ENCODE results near the gene PPEF1. TPM values are rescaled to one million over a fixed set of nuclear protein-coding genes. Genes with fewer than 3 reads are reported as not detected.
A peak's percentile ranks its signal among the peaks of the same experiment; 100 is the strongest.
"Not testable (repeated sequence)": the region's sequence is repeated elsewhere in the genome, so short reads cannot be mapped to it uniquely, and the experiment has no call there.

Gene PPEF1
- total RNA-seq, 1 donor from 2014 or later = 0.38 TPM

- DNase-seq (ENCODE audit: missing footprints); ATAC-seq; intact Hi-C loops (cut with DNase I): not testable (repeated sequence)
These were observed 55.7 kb downstream of the PPEF1 start for GRCh38 chrX:18763106-18763505.

DNA sequence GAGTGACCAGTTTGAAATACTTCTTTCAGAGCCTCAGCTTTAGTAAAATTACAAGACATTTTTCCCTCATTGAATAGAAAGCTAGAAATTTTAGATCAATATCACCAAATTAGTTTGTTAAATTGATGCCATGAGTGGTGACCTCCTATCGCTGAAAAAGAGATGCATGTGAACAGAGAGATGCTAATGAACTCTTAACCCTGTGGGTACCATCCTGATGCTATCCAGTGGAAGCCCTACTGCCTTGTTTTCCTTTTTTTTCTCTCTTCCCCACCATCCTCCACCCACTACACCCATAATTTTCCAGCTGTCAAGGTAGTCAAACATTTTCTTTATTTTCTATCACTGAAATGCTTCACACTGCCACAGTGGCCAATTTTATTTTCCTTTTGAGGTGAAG is 61.9 kb downstream of the PPEF1 start:
- intact Hi-C loops (cut with DNase I) = loop anchor here (5.0 kb wide), 1 partner anchor 92 kb away; no protein-coding TSS in a partner anchor

GRCh38 chrX:18769812-18770573 is 62.5 kb downstream of the PPEF1 start:
- no peak for ATAC-seq
- DNase-seq (ENCODE audit: missing footprints) = no peak
- intact Hi-C loops (cut with DNase I) = loop anchor here (5.0 kb wide), 1 partner anchor 93 kb away; no protein-coding TSS in a partner anchor

More for the DNA sequence above, 61.9 kb downstream of the PPEF1 start:
- DNase-seq (ENCODE audit: missing footprints) (no peak), ATAC-seq (no peak)

GRCh38 chrX:18789916-18790315 is 82.5 kb downstream of the PPEF1 start:
- ATAC-seq = no peak
- intact Hi-C loops (cut with DNase I) = no loop called here

DNA sequence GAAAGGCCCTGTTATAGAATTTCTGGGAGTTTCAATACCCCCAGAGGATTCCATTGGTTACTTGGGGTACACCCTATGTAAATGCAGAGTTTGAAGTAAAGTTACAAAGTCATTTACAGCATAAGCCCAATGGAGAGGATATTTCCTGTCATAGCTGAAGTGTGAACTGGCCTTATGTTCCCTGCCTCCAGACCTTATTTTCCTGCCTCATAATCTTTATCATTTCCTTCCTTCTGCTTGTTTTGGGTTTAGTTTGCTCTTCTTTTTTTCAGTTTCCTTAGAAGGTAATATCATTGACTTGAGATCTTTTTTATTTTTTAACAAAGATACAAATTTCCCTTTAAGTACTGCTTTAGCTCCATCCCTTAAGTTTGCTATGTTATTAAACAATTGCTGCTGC is 85.4 kb downstream of the PPEF1 start:
- intact Hi-C loops (cut with DNase I) = no loop called here
- ATAC-seq (no peak), DNase-seq (ENCODE audit: missing footprints) (no peak)

More at GRCh38 chrX:18789916-18790315, 82.5 kb downstream of the PPEF1 start:
- DNase-seq (ENCODE audit: missing footprints) = no peak

DNA sequence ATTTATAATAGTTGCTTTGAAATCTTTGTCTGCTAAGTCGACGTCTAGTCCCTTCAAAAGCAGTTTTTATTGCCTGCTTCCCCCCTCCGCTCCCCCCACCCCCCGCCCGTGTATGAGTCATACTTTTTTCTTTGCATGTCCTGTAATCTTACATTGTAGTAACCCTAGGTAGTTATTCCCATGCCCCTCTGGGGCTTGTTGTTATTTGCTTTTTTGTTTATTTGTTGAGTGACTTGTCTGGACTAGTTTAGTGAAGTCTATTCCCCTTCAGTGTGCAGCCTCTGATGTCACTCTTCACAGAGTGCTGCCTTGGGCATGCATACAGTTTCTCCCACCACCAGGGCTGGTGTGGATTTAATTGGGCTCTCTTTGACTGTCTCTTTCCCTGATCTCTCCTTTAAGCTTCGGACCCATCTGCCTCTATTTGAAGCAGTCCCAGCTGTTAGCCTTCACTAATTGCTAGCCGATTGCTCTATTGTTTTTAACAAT is 86.2 kb downstream of the PPEF1 start:
- intact Hi-C loops (cut with DNase I) = no loop called here
- ATAC-seq = no peak

DNA sequence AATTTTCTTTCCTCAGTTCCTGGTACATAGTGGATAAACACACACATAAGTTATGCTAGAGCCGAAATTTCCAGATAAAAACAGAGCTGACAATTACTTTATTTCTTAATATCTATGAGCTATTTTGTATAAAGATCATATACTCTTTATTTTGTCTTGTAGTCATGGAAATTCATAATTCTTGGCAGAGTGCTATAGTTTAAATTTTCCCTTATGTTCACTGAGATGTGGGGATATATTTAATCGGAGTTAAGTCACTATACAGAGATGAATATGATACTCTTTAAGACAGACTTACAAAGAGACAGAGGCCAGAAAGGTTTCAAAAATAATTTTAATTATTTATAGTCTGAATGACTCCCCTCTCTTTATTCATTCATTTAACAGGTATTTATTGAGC is 89.7 kb downstream of the PPEF1 start:
- intact Hi-C loops (cut with DNase I) = no loop called here
- DNase-seq (ENCODE audit: missing footprints) (no peak), ATAC-seq (no peak)

More for the DNA sequence above, 86.2 kb downstream of the PPEF1 start:
- DNase-seq (ENCODE audit: missing footprints) = no peak

- DNase-seq (ENCODE audit: missing footprints) (no peak), ATAC-seq (no peak)
- intact Hi-C loops (cut with DNase I) = no loop called here
These were observed 92.5 kb downstream of the PPEF1 start for GRCh38 chrX:18799911-18800310.

DNA sequence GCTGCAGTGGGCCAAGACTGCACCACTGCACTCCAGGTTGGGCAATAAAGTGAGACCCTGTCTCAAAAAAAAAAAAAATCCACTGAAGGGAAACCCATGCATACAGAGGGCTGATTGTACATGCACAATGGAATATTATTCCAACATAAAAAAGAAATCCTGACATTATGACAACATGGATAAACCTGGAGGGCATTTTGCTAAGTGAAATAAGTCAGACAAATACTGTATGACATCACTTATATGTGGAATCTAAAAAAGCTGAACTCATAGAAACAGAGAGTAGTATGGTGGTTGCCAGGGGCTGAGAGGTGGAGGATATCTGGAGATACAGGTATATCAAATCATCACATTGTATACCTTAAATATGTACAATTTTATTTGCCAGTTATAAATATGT is 102.2 kb downstream of the PPEF1 start:
- no peak for ATAC-seq
- no peak for DNase-seq (ENCODE audit: missing footprints)
- intact Hi-C loops (cut with DNase I) = no loop called here

GRCh38 chrX:18810416-18810815 is 103.0 kb downstream of the PPEF1 start:
- intact Hi-C loops (cut with DNase I) = no loop called here
- no peak for ATAC-seq
- DNase-seq (ENCODE audit: missing footprints) = no peak

DNA sequence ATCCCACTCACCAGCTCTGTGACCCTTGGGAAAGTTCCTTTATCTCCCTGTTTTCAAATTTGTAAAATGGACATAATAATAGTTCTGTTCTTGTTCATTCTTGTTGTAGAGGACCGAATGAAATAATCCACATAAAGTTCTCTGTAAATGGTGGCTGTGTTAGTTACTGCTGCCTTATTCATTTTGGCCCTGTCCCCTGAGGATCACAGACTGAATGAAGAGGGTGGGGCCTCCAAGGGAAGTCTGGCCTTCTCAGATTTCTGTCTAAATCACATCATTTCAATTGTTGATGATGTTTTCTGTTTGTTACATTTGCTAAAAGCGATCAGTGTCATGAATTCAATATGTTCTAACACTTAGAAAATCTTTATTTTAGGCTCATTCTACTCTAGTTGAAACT is 117.9 kb downstream of the PPEF1 start:
- intact Hi-C loops (cut with DNase I) = no loop called here
- no peak for ATAC-seq
- no peak for DNase-seq (ENCODE audit: missing footprints)

DNA sequence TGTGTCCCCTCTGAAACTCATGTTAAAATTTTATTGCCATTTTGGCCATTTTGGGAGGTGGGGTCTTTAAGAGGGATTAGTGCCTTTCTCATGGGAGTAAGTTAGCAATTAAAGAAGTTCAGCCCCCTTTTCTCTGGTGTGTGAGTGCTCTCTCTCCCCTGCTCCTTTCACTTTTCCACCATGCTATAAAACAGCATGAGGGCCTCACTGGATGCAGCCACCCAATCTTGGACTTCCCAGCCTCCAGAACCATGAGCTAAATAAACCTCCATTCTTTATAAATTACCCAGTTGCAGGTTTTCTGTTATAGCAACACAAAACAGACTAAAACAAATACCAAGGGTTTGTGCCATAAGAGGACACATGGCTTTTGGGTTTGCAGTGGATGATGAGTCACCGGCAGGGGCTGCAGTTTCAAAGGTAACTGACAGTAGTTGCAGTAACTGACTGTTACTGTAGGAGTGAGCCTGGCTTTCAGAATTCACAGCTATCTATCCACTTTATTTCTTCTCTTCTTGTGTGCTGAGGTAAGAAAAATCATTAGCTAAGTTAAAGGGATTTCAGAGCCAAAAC is 121.5 kb downstream of the PPEF1 start:
- intact Hi-C loops (cut with DNase I) = no loop called here
- ATAC-seq = no peak
- no peak for DNase-seq (ENCODE audit: missing footprints)

GRCh38 chrX:18833071-18833731 is 125.8 kb downstream of the PPEF1 start:
- ATAC-seq (peak; percentile 96), DNase-seq (ENCODE audit: missing footprints) (peak; percentile 62)
- intact Hi-C loops (cut with DNase I) = no loop called here

- ATAC-seq; intact Hi-C loops (cut with DNase I); DNase-seq (ENCODE audit: missing footprints): not testable (repeated sequence)
These were observed 140.5 kb downstream of the PPEF1 start for GRCh38 chrX:18847901-18848300.

DNA sequence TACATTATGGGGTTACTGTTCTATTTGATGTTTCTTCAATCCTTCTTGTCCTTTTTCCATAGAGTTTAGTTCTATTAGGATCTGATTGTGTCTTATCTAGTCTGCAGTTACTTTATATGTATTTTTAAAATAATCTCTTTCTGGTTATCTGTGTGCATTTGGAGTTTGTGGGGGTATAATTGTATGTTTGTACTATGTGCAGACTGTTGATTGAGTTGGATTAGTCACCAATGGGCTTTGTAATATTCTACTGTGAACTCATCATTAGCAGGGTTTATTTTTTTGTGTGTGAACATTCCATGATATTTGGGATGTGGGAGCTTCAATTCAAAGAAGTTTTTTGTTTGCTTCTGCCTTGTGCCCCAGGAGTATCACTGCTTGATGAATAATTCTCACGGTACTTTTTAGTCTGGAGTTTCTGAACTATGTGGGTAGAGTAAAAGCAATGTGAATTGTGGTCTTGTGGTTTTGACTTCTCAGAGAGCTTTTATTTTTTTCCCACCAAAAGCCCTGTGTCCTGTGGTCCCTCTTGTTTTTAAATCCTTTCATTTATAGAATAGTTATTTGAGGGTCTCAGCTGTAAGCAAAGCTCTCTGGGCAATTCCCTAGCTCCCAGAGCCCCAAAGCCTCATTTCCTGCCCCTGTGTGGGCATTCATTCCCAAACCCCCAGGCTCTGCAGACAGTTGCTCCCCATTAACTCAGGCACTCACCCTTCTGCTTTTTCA is 148.6 kb downstream of the PPEF1 start:
- DNase-seq (ENCODE audit: missing footprints) (no peak), ATAC-seq (no peak)
- intact Hi-C loops (cut with DNase I) = no loop called here

- ATAC-seq (no peak), DNase-seq (ENCODE audit: missing footprints) (no peak)
- intact Hi-C loops (cut with DNase I) = no loop called here
These were observed 149.2 kb downstream of the PPEF1 start for GRCh38 chrX:18856645-18856997.

- intact Hi-C loops (cut with DNase I) = no loop called here
- DNase-seq (ENCODE audit: missing footprints) (no peak), ATAC-seq (no peak)
These were observed 154.1 kb downstream of the PPEF1 start for GRCh38 chrX:18861511-18861910.

DNA sequence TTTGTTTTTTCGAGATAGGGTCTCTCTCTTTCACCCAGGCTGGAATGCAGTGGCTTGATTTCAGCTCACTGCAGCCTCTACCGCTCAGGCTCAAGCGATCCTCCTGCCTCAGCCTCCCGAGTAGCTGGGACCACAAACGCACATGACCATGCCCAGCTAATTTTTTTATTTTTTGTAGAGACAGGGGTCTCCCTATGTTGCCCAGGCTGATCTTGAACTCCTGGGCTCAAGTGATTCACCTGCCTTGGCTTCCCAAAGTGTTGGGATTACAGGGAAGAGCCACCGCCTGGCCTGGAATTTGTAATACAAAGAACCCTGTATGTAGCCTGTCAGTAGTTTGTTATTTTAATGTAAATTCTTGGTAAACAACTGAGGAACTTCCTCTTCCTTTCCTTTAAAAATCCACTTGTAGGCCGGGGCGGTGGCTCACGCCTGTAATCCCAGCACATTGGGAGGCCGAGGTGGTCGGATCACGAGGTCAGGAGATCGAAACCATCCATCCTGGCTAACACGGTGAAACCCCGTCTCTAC is 157.0 kb downstream of the PPEF1 start:
- intact Hi-C loops (cut with DNase I) = no loop called here
- DNase-seq (ENCODE audit: missing footprints) (no peak), ATAC-seq (no peak)
